Measurements from ENCODE around the gene SIN3A. TPM values are rescaled to one million over a fixed set of nuclear protein-coding genes. Genes with fewer than 3 reads are reported as not detected.

The SIN3A gene
- total and polyA plus RNA-seq, 8 donors = 6.8 to 33.4 (median 21.6) TPM

- Histone ChIP-seq H3K36me3 (peaks cover 0 to 8% (median 7%) of the 10 kb centered on the region in 3 donors), H3K4me1 (peaks cover 6 to 17% (median 10%) of the 10 kb centered on the region in 3 donors), H3K27me3 (no peaks in the 10 kb centered on the region), H3K27ac (peak overlapping the region; percentile 90 to 99 (median 94)), H3K4me3 (peak overlapping the region; percentile 51 to 82 (median 78)), H3K9me3 (no peaks in the 10 kb centered on the region)
- FAIRE-seq (no peak), ATAC-seq (peak; percentile 5 to 23 (median 15)), DNase-seq (no peak)
- intact Hi-C loops (cut with DNase I) = loop anchor here in 2 of 3 donors (5.0 to 10.0 kb wide), 2 partner anchors 314 to 316 kb away; no protein-coding TSS in a partner anchor
- 2 to 3% methylated on average over 23 of the region's 23 CpGs for WGBS, 2 donors
- no peak for TF ChIP-seq CTCF (IDR thresholded peaks at IDR 0.05)
Observed at GRCh38 chr15:75368689-75369239, 82.7 kb downstream of the SIN3A start.

DNA sequence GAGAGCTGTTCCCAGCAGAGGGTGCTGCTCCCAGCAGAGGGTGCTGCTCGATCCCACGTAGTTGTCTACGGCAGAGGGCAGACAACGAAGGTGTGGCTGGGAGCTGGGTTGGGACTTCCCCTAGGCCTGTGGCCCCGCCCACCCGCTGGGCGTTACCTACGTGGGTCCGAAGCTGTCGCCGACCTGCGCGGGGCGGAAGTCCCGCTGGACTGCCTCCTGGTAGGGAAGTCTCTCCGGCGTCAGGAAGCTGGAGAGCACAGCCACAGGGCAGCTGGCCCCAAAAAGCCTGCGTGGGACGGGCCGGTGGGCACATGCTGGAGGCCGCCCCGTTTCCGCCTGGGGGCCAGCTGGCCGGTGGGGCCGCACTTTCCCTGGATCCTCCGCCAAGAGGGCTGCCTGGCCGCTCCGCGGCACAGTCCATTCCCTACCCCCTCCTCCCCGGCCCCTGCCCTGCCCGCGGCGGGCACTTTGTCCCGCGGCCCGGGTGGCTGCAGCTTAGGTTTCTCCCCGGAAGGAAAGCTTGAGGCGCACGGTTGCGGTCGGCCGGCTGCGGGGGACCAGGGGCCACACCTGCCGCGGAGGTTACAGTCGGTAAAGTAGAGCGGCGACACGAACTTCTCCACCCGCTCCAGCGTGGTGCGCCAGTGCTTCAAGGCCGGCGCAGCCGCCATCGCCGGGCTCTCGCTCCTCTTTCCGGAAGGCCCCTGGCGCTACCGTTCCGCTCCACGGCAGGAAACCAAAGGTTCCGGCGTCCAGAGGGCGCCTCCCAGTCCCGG, 83.4 kb downstream of the SIN3A start, which contains the start of gene MAN2C1:
TSS of gene MAN2C1 (minus strand) at position 695 of the 776 bp plus-strand sequence. CDS start at position 671, 24 bp downstream.
- Histone ChIP-seq H3K9me3 (no peaks in the 10 kb centered on the region), H3K4me3 (peak within 1 kb of the TSS; percentile 51 to 82 (median 78)), H3K27ac (peak within 1 kb of the TSS; percentile 90 to 99 (median 94)), H3K36me3 (peaks cover 0 to 8% (median 7%) of the 10 kb centered on the region in 3 donors), H3K4me1 (peaks cover 6 to 17% (median 10%) of the 10 kb centered on the region in 3 donors), H3K27me3 (no peaks in the 10 kb centered on the region)
- peak; percentile 33 to 61 (median 46) for TF ChIP-seq CTCF (IDR thresholded peaks at IDR 0.05)
- peak; percentile 97 to 99 (median 97) for DNase-seq
- ATAC-seq = peak; percentile 94 to 97 (median 94)
- 0 to 1% methylated on average over 45 to 67 of the region's 67 CpGs for WGBS, 2 donors
- FAIRE-seq = no peak
- intact Hi-C loops (cut with DNase I) = loop anchor here in 2 of 3 donors (5.0 to 10.0 kb wide), 2 partner anchors 314 to 317 kb away; no protein-coding TSS in a partner anchor

DNA sequence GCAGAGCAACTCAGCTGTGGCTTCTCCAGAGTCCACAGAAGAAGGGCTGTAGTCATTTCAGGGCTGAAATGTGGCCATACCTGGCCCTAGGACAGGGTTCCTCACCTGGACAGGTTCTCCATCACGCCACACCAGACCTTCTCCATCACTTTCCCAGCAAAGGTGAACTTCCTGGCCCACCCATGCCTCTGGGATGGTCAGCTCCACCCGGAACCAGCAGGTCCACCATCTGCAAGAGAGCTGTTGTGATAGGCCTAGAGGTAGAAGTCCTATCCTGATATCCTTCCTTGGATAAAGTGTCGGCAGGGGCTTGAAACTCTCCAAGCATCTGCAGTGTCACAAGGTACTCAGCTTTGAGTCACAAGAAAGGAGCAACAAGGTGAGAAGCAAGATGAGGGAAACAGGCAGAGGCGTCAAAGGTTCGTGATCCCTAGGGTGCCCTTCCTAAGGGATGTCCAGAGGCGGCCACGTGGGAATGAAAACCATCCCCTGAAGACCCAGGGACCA, 84.0 kb downstream of the SIN3A start:
- Histone ChIP-seq H3K4me3 (peak overlapping the region in 2 of 4 donors; percentile 76 to 82), H3K9me3 (no peaks in the 10 kb centered on the region), H3K4me1 (peaks cover 6 to 17% (median 10%) of the 10 kb centered on the region in 3 donors), H3K27ac (peak overlapping the region in 3 of 4 donors; percentile 91 to 99 (median 96)), H3K27me3 (no peaks in the 10 kb centered on the region), H3K36me3 (peaks cover 0 to 8% (median 7%) of the 10 kb centered on the region in 3 donors)
- FAIRE-seq (no peak), ATAC-seq (no peak), DNase-seq (peak in 2 of 6 donors; percentile 9 to 37)
- intact Hi-C loops (cut with DNase I) = loop anchor here in 2 of 3 donors (5.0 to 10.0 kb wide), 2 partner anchors 315 to 317 kb away; no protein-coding TSS in a partner anchor
- no peak for TF ChIP-seq CTCF (IDR thresholded peaks at IDR 0.05)
- 30 to 33% methylated on average over 7 of the region's 7 CpGs for WGBS, 2 donors

- FAIRE-seq = no peak
- H3K27ac ChIP-seq = no peak overlapping the region
- intact Hi-C loops (cut with DNase I) = loop anchor here in 2 of 3 donors (5.0 to 10.0 kb wide), 2 partner anchors 315 to 318 kb away; no protein-coding TSS in a partner anchor
Observed at GRCh38 chr15:75367006-75367405, 84.5 kb downstream of the SIN3A start.

More at GRCh38 chr15:75367006-75367405, 84.5 kb downstream of the SIN3A start:
- DNase-seq (no peak), ATAC-seq (no peak)
- TF ChIP-seq CTCF (IDR thresholded peaks at IDR 0.05) = no peak
- Histone ChIP-seq H3K36me3 (peaks cover 0 to 8% (median 7%) of the 10 kb centered on the region in 3 donors), H3K4me1 (peaks cover 6 to 17% (median 10%) of the 10 kb centered on the region in 3 donors), H3K27me3 (no peaks in the 10 kb centered on the region), H3K9me3 (no peaks in the 10 kb centered on the region), H3K4me3 (no peak overlapping the region)
